Measurements from ENCODE around the gene CCNB3. TPM values are rescaled to one million over a fixed set of nuclear protein-coding genes. Genes with fewer than 3 reads are reported as not detected.

Gene CCNB3, protein sequence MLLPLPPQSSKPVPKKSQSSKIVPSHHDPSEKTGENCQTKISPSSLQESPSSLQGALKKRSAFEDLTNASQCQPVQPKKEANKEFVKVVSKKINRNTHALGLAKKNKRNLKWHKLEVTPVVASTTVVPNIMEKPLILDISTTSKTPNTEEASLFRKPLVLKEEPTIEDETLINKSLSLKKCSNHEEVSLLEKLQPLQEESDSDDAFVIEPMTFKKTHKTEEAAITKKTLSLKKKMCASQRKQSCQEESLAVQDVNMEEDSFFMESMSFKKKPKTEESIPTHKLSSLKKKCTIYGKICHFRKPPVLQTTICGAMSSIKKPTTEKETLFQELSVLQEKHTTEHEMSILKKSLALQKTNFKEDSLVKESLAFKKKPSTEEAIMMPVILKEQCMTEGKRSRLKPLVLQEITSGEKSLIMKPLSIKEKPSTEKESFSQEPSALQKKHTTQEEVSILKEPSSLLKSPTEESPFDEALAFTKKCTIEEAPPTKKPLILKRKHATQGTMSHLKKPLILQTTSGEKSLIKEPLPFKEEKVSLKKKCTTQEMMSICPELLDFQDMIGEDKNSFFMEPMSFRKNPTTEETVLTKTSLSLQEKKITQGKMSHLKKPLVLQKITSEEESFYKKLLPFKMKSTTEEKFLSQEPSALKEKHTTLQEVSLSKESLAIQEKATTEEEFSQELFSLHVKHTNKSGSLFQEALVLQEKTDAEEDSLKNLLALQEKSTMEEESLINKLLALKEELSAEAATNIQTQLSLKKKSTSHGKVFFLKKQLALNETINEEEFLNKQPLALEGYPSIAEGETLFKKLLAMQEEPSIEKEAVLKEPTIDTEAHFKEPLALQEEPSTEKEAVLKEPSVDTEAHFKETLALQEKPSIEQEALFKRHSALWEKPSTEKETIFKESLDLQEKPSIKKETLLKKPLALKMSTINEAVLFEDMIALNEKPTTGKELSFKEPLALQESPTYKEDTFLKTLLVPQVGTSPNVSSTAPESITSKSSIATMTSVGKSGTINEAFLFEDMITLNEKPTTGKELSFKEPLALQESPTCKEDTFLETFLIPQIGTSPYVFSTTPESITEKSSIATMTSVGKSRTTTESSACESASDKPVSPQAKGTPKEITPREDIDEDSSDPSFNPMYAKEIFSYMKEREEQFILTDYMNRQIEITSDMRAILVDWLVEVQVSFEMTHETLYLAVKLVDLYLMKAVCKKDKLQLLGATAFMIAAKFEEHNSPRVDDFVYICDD (N-terminal part only)
- under 0.01 and 2.6 TPM in 2 replicates for total RNA-seq

DNA sequence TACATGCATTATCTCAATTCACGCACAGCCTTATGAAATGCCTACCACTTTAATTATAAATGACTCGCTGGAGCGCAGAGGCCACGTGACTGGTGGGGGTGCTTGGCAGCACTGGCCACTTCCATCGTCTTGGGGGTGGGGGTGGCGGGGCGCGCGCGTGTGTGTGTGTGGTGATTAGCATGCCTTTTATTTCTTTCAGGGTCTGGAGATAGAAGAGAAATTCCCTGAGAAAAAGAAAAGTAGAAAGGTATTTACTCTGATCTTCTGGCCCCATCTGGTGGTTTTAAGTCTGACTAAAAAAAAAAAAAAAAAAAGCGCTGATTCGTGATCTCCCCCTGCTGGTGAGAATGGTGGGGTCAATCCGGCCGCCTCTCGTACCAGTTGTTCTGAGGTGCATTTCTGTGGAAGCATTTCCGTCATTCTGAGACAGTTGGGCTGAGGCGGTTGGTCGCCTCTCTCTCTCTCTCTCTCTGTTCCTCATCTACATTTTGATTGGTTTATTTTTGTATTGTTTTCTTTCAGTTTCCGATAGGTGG lies at the start of gene CCNB3:
Gene CCNB3 (plus strand): TSS at position 402 of the 536 bp plus-strand sequence. CDS start 80,399 bp downstream, outside the sequence.

DNA sequence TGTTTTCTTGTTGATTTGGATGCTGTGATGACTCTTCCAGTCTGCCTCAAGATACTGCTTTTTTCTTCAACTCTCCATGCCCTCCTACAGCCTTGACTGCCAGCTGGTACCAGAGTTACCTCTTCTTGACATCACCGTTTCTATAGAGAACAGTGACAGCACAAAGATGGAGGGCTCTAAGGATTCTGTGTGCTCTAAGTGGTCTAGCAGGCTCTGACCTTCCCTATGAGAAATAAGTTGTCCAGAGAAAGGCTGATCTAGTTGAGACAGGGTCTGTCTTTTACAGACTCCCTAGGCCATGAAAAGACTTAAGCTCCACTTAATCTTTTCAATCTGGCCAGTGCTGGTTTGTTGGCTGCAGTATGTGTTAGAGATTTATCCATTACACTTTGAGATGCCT lies 3.7 kb upstream of the CCNB3 start, which contains the start of gene AKAP4:
Gene AKAP4 (minus strand): TSS at position 101 of the 400 bp plus-strand sequence. CDS start 118 bp downstream, outside the sequence.

Small RNA genes within 50 kb of the gene (small RNA-seq; reads per million reads assigned to genes)
- gene PYY3 (ENCODE audit: low replicate concordance) (not detected), gene RF00019 (ENCODE audit: low replicate concordance) (not detected)

Other genes with a start within 250 kb of the CCNB3 start
- not detected in 2 replicates for gene AKAP4, start 3.8 kb upstream of the CCNB3 start, total RNA-seq